ENCODE data around the gene MRPS27. TPM values are rescaled to one million over a fixed set of nuclear protein-coding genes. Genes with fewer than 3 reads are reported as not detected.
"Not testable (repeated sequence)": the region's sequence is repeated elsewhere in the genome, so short reads cannot be mapped to it uniquely, and the experiment has no call there.

Gene MRPS27
- polyA plus RNA-seq, 3 donors, result 63.0 to 75.3 (median 64.7) TPM

GRCh38 chr5:72191404-72191803 is 128.6 kb downstream of the MRPS27 start:
- DNase-seq (ENCODE audit: extremely low read depth in 1 of 11, low read depth in 9 of 11, low spot score in 4 of 11), result no peak

- DNase-seq (ENCODE audit: extremely low read depth in 1 of 11, low read depth in 9 of 11, low spot score in 4 of 11), result no peak
These were observed 130.9 kb downstream of the MRPS27 start for GRCh38 chr5:72189146-72189545.

- no peak for DNase-seq (ENCODE audit: extremely low read depth in 1 of 11, low read depth in 9 of 11, low spot score in 4 of 11)
These were observed 131.9 kb downstream of the MRPS27 start for GRCh38 chr5:72188166-72188565.

GRCh38 chr5:72187388-72188075 is 132.5 kb downstream of the MRPS27 start:
- no peak for DNase-seq (ENCODE audit: extremely low read depth in 1 of 11, low read depth in 9 of 11, low spot score in 4 of 11)

GRCh38 chr5:72185496-72186329 is 134.3 kb downstream of the MRPS27 start:
- no peak for DNase-seq (ENCODE audit: extremely low read depth in 1 of 11, low read depth in 9 of 11, low spot score in 4 of 11)

DNA sequence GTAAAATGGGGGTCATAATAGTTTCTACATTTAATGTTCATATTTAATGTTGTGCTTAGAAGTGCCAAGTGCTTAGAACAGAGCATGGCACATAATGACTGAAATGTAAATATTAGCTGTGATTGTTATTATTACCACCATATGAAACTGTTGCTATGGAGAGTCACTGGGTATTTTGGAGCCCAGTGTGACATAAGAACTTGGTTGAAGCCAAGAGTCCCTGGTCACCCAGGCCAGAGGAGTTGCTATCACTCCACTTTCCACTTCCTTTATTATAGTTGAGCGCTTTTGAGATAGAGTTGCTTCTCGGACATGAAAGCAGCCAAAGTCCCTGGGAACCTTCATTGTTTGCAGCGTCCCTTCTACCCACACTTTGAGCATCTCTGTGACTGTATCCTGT is 135.6 kb downstream of the MRPS27 start:
- DNase-seq (ENCODE audit: extremely low read depth in 1 of 11, low read depth in 9 of 11, low spot score in 4 of 11), result no peak

DNA sequence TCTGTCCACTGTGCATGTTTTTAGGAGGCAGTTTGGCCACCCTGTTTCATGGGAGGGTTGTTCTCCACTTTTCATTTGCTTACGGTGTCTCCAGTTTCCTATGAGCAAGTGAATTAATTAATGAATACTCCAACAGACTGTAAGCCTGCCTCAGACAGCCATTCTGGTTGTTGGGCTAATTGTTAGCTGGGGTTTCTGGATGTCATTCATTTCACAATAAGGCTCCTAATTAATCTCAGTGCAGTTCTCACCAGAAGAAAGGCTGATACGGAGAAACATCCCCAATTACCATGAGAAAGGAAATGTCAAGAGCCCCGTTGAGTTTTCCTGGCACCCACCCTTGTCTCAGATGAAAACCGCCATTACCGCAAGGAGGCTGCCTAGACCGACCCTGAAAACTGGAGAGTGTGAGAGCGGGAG is 136.9 kb downstream of the MRPS27 start:
- no peak for DNase-seq (ENCODE audit: extremely low read depth in 1 of 11, low read depth in 9 of 11, low spot score in 4 of 11)

DNA sequence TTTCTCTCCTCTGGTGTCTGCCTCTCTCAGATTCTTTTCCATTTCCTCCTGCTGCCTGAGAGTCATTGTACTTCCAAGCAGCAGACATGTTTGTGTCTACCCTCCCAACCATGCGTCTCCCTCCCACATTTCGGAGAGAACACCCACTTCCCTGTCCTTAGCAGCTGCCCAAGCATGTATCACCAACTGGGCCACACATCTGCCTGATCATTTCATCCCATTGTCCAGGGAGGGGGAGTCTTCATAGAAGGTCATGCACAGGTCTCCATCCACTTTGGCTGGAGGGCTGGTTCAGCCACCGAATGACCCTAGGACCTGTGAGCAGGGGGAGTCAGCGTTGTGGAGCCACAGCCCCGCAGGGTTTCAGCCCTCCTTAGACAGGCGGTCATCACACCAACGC is 137.4 kb downstream of the MRPS27 start:
- DNase-seq (ENCODE audit: extremely low read depth in 1 of 11, low read depth in 9 of 11, low spot score in 4 of 11), result no peak

DNA sequence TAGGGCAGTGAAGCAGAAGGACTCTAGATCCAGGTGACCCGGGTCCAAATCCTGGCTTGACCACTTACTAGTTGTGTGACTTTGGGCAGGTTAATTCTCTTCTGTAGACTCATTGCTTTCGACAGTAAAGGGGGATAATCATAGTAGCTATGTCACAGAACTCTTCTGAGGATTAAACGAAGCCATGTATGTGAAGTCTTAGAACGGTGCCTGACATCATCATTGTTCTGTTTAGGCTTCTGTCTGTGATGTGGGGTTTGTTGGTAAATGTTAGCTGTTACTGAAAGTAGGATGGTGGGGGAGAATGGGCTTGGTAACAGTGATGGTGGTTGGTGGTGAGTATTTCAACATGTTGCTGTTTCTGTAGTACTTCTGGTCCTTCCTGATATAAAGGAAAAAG is 139.1 kb downstream of the MRPS27 start:
- DNase-seq (ENCODE audit: extremely low read depth in 1 of 11, low read depth in 9 of 11, low spot score in 4 of 11), result no peak

GRCh38 chr5:72179816-72180440 is 140.1 kb downstream of the MRPS27 start:
- DNase-seq (ENCODE audit: extremely low read depth in 1 of 11, low read depth in 9 of 11, low spot score in 4 of 11), result no peak

- no peak for DNase-seq (ENCODE audit: extremely low read depth in 1 of 11, low read depth in 9 of 11, low spot score in 4 of 11)
These were observed 140.8 kb downstream of the MRPS27 start for GRCh38 chr5:72179028-72179815.

- DNase-seq (ENCODE audit: extremely low read depth in 1 of 11, low read depth in 9 of 11, low spot score in 4 of 11), result no peak
These were observed 142.5 kb downstream of the MRPS27 start for GRCh38 chr5:72177538-72177937.

DNA sequence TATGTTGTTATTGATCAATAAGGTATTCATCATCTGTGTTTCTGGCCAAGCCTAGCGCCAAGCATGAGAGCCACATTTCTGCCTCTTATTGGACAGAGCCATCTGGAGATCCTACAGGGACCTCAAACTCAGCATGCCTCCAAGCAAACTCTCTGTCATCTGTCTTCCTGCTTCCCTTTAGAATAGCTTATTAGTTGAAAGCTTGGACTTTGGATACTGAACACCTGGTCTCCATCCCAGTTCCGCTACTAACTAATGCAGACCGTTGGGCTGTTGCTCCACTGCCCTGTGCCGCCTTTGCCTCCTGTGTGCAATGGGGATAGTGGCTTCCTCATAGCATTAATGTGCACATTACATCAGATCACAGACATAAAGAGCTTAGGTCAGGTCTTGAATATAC is 147.3 kb downstream of the MRPS27 start:
- DNase-seq (ENCODE audit: extremely low read depth in 1 of 11, low read depth in 9 of 11, low spot score in 4 of 11), result no peak

- DNase-seq (ENCODE audit: extremely low read depth in 1 of 11, low read depth in 9 of 11, low spot score in 4 of 11), result no peak
These were observed 148.4 kb downstream of the MRPS27 start for GRCh38 chr5:72171667-72172066.

GRCh38 chr5:72171181-72171580 is 148.9 kb downstream of the MRPS27 start:
- not testable (repeated sequence) for DNase-seq (ENCODE audit: extremely low read depth in 1 of 11, low read depth in 9 of 11, low spot score in 4 of 11)

DNA sequence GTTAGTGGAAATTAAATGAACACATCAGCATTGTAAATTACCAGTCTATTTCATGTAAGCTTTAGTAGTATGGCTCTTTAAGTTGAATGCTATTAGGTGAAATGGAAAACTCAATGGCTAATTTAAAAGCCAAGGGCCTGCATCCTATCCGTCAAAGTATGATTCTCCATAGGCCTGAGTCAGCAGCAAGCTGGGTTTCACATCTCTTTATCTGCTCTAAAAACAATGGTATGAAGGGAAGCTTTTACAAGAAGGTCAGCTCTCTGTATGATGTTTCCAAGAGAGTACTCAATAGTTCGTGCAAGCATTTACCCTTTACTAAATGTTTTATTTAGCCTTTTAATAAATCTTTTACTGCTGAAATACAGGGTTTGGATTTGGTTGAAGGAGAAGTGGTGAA is 149.9 kb downstream of the MRPS27 start:
- DNase-seq (ENCODE audit: extremely low read depth in 1 of 11, low read depth in 9 of 11, low spot score in 4 of 11), result no peak

Data from renal cortex interstitium (tissue), 11 donors.